Neutrophil (primary cell): ENCODE results near the gene CEP68.
A peak's percentile ranks its signal among the peaks of the same experiment; 100 is the strongest.

ENCODE experiments used
- H3K27ac ChIP-seq: fragments of 200-600 bp; sonication (generic); 2 replicates; pipeline ENCODE4 v1.5.1; 2016; ENCODE audit warnings: mild to moderate bottlenecking, moderate library complexity
- H3K27me3 ChIP-seq: fragments of 200-600 bp; sonication (generic); 2 replicates; pipeline ENCODE4 v1.6.0; 2016; ENCODE audit warnings: mild to moderate bottlenecking
- H3K36me3 ChIP-seq: fragments of 200-600 bp; sonication (generic); 2 replicates; pipeline ENCODE4 v1.5.1; 2017
- H3K4me1 ChIP-seq, 2 experiments: fragments of 200-600 bp in 1 of 2; sonication (generic) in 1 of 2; 1 replicate in 1 of 2; 2 replicates in 1 of 2; pipeline versions ENCODE4 v1.5.1 to v1.6.1; 2013 to 2016; ENCODE audit warnings: low read depth in 1 of 2, low read length in 1 of 2, mild to moderate bottlenecking in 1 of 2, moderate library complexity in 1 of 2; ENCODE audit not compliant: control insufficient read depth in 1 of 2, insufficient read depth in 1 of 2
- H3K4me3 ChIP-seq, 2 experiments: fragments of 200-600 bp in 1 of 2; sonication (generic) in 1 of 2; 1 replicate in 1 of 2; 2 replicates in 1 of 2; pipeline ENCODE4 v1.5.1; 2013 to 2016; ENCODE audit warnings: low read depth in 1 of 2, low read length in 1 of 2, mild to moderate bottlenecking in 1 of 2, moderate library complexity in 1 of 2
- H3K9me3 ChIP-seq: fragments of 200-600 bp; sonication (generic); 2 replicates; pipeline ENCODE4 v1.5.1; 2016
- CTCF ChIP-seq: fragments of 200-600 bp; sonication (generic); IDR thresholded peaks from 2 replicates; pipeline ENCODE4 v1.5.1; 2016; ENCODE audit warnings: antibody characterized with exemption

CEP68 gene

GRCh38 chr2:65062843-65063825, 6.9 kb downstream of the CEP68 start:
- Histone ChIP-seq H3K36me3 (no peaks in the 10 kb centered on the region), H3K4me1 (peaks cover 33 to 41% of the 10 kb centered on the region in 2 experiments), H3K27me3 (no peaks in the 10 kb centered on the region), H3K27ac (peak overlapping the region; percentile 93), H3K9me3 (no peaks in the 10 kb centered on the region), H3K4me3 (no peak overlapping the region)
- no peak for TF ChIP-seq CTCF

- H3K4me3 ChIP-seq, result peak overlapping the region; percentile 35 to 47
- peak; percentile 62 for TF ChIP-seq CTCF
- H3K27ac ChIP-seq, result peak overlapping the region; percentile 93
- no peaks in the 10 kb centered on the region for H3K27me3 ChIP-seq
- no peaks in the 10 kb centered on the region for H3K9me3 ChIP-seq
- H3K4me1 ChIP-seq, result peaks cover 32 to 34% of the 10 kb centered on the region in 2 experiments
- H3K36me3 ChIP-seq, result no peaks in the 10 kb centered on the region
Measured at GRCh38 chr2:65064728-65065552, 8.7 kb downstream of the CEP68 start.

DNA sequence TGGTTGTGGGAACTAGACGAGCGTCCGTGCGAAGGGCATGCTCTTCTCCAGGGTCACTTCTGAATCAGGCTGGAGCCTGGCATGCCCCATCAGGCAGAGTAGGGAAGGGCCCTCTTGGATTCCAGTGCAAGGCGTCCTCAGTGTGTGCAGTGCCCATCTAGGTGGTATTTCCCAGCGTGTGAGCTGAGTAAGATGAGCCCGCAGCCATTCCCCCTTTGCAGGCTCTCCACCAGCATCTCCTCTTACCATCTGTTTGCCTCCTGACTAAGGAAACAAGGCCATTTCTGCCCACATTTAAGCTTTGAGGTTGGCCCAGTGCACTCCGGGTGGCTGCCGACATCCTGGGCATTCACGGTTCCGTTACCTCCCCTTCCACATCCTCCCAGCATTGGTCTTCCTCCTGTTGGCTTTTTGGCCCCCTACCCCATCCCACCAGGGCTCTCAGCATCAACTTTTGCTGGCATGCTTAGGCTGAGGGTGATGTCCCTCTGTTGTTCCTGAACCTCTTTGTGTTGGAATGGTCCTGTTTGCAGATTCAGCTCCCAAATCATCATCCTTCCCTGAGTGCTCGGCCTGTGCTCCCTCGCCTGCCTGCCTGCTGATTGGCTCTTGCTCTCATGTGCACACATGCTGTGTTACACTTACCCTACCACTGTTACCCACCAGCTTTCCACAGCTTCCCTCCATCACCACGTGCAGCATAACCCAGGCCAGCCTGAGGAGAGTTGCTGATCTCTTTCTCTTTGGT, 11.8 kb downstream of the CEP68 start:
- H3K4me3 ChIP-seq, result no peak overlapping the region
- H3K9me3 ChIP-seq, result no peaks in the 10 kb centered on the region
- peaks cover 32 to 34% of the 10 kb centered on the region in 2 experiments for H3K4me1 ChIP-seq
- H3K36me3 ChIP-seq, result peaks cover 28% of the 10 kb centered on the region
- no peak overlapping the region for H3K27ac ChIP-seq
- no peaks in the 10 kb centered on the region for H3K27me3 ChIP-seq
- no peak for TF ChIP-seq CTCF

- Histone ChIP-seq H3K36me3 (peaks cover 42% of the 10 kb centered on the region), H3K4me1 (peaks cover 25 to 27% of the 10 kb centered on the region in 2 experiments), H3K27ac (peak overlapping the region; percentile 44), H3K27me3 (no peaks in the 10 kb centered on the region), H3K9me3 (no peaks in the 10 kb centered on the region), H3K4me3 (no peak overlapping the region)
- no peak for TF ChIP-seq CTCF
Measured at GRCh38 chr2:65069439-65069824, 13.2 kb downstream of the CEP68 start.

DNA sequence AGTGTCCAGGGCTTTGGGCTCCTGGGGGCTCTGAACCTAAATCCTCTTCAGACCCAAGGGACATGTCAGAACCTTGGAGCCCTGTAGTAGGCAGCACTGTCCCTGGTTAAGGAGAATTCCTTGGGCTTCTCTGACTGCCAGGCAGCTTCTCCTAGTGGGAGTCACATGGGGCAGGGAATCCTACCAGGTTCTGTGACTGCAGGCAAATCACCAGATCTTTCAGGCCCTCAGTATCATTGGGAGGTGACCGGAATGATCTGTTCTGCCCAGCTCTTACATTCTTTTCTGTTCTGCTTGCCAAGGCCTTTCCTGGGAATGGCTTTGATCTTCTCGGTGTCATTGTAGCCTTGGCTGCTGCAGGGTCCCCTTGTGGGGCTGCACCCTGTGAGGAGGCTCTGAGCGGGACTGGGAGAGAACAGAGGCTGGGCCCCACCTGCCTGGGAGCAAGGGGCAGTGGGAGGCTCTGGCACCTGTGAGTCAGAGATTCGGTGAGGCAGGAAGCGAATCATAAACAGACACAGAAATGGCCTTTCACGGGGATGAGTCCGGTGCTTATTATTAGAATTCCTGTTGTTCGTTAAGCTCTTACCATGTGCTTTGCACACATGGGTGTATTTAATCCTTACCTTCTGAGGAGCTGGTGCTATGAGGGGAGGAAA, 14.1 kb downstream of the CEP68 start:
- TF ChIP-seq CTCF, result no peak
- H3K4me1 ChIP-seq, result peaks cover 16 to 18% of the 10 kb centered on the region in 2 experiments
- H3K4me3 ChIP-seq, result no peak overlapping the region
- no peak overlapping the region for H3K27ac ChIP-seq
- peaks cover 47% of the 10 kb centered on the region for H3K36me3 ChIP-seq
- H3K27me3 ChIP-seq, result no peaks in the 10 kb centered on the region
- no peaks in the 10 kb centered on the region for H3K9me3 ChIP-seq
